ENCODE measurements around the gene LEF1. TPM values are rescaled to one million over a fixed set of nuclear protein-coding genes. Genes with fewer than 3 reads are reported as not detected.

Gene LEF1
- total RNA-seq, 1 experiment from 2014 or later = 2.0 TPM

- peak; percentile 13 for DNase-seq (ENCODE audit: unreplicated experiment)
- TF ChIP-seq CTCF (IDR thresholded peaks at IDR 0.05; ENCODE audit: unreplicated experiment) = no peak
- no peaks in the 10 kb centered on the region for H3K4me1 Mint-ChIP-seq (ENCODE audit: insufficient read depth, unreplicated experiment)
- no peaks in the 10 kb centered on the region for H3K36me3 Mint-ChIP-seq (ENCODE audit: insufficient read depth, unreplicated experiment)
- no peak overlapping the region for H3K4me3 Mint-ChIP-seq (ENCODE audit: unreplicated experiment)
- BruUV-seq (replicated peaks) = no TSS peak
- ChIA-PET POLR2A (interaction anchor here (0.5 kb wide), 1 partner anchor 17 kb away, joined by 3 read pairs; no protein-coding TSS in a partner anchor), CTCF (interaction anchor here (1.2 kb wide), 1 partner anchor 12 kb away, joined by 3 read pairs; no protein-coding TSS in a partner anchor)
- intact Hi-C loops (cut with micrococcal nuclease) = no loop called here
- H3K27ac Mint-ChIP-seq (ENCODE audit: low read depth, unreplicated experiment) = peak overlapping the region; percentile 35
- H3K9me3 Mint-ChIP-seq (ENCODE audit: unreplicated experiment) = no peaks in the 10 kb centered on the region
- H3K27me3 Mint-ChIP-seq (ENCODE audit: insufficient read depth, unreplicated experiment) = no peaks in the 10 kb centered on the region
Measured at GRCh38 chr4:108193886-108194672, 25.3 kb upstream of the LEF1 start.

GRCh38 chr4:108192935-108193334 is 24.2 kb upstream of the LEF1 start:
- no peak for DNase-seq (ENCODE audit: unreplicated experiment)
- H3K27me3 Mint-ChIP-seq (ENCODE audit: insufficient read depth, unreplicated experiment) = no peaks in the 10 kb centered on the region
- no peak overlapping the region for H3K27ac Mint-ChIP-seq (ENCODE audit: low read depth, unreplicated experiment)
- BruUV-seq (replicated peaks) = no TSS peak
- no peak overlapping the region for H3K4me3 Mint-ChIP-seq (ENCODE audit: unreplicated experiment)
- no peaks in the 10 kb centered on the region for H3K4me1 Mint-ChIP-seq (ENCODE audit: insufficient read depth, unreplicated experiment)
- ChIA-PET POLR2A (no interaction called here), CTCF (interaction anchor here (1.2 kb wide), 1 partner anchor 11 kb away, joined by 3 read pairs; no protein-coding TSS in a partner anchor)
- intact Hi-C loops (cut with micrococcal nuclease) = no loop called here
- no peaks in the 10 kb centered on the region for H3K36me3 Mint-ChIP-seq (ENCODE audit: insufficient read depth, unreplicated experiment)
- no peak for TF ChIP-seq CTCF (IDR thresholded peaks at IDR 0.05; ENCODE audit: unreplicated experiment)
- no peaks in the 10 kb centered on the region for H3K9me3 Mint-ChIP-seq (ENCODE audit: unreplicated experiment)

GRCh38 chr4:108192056-108192455 is 23.3 kb upstream of the LEF1 start:
- Mint-ChIP-seq H3K36me3 (ENCODE audit: insufficient read depth, unreplicated experiment) (no peaks in the 10 kb centered on the region), H3K4me1 (ENCODE audit: insufficient read depth, unreplicated experiment) (no peaks in the 10 kb centered on the region), H3K9me3 (ENCODE audit: unreplicated experiment) (no peaks in the 10 kb centered on the region), H3K4me3 (ENCODE audit: unreplicated experiment) (no peak overlapping the region), H3K27ac (ENCODE audit: low read depth, unreplicated experiment) (no peak overlapping the region), H3K27me3 (ENCODE audit: insufficient read depth, unreplicated experiment) (no peaks in the 10 kb centered on the region)
- no peak for TF ChIP-seq CTCF (IDR thresholded peaks at IDR 0.05; ENCODE audit: unreplicated experiment)
- POLR2A ChIA-PET = interaction anchor here (0.7 kb wide), 1 partner anchor 25 kb away, joined by 3 read pairs; no protein-coding TSS in a partner anchor
- CTCF ChIA-PET = interaction anchor here (0.7 kb wide), 1 partner anchor 380 kb away, joined by 3 read pairs; no protein-coding TSS in a partner anchor
- no TSS peak for BruUV-seq (replicated peaks)
- intact Hi-C loops (cut with micrococcal nuclease) = no loop called here
- DNase-seq (ENCODE audit: unreplicated experiment) = no peak

GRCh38 chr4:108191269-108191914 is 22.7 kb upstream of the LEF1 start:
- H3K9me3 Mint-ChIP-seq (ENCODE audit: unreplicated experiment) = no peaks in the 10 kb centered on the region
- H3K27ac Mint-ChIP-seq (ENCODE audit: low read depth, unreplicated experiment) = no peak overlapping the region
- intact Hi-C loops (cut with micrococcal nuclease) = no loop called here
- no peak overlapping the region for H3K4me3 Mint-ChIP-seq (ENCODE audit: unreplicated experiment)
- H3K27me3 Mint-ChIP-seq (ENCODE audit: insufficient read depth, unreplicated experiment) = no peaks in the 10 kb centered on the region
- ChIA-PET CTCF (no interaction called here), POLR2A (no interaction called here)
- H3K36me3 Mint-ChIP-seq (ENCODE audit: insufficient read depth, unreplicated experiment) = no peaks in the 10 kb centered on the region
- BruUV-seq (replicated peaks) = no TSS peak
- no peak for DNase-seq (ENCODE audit: unreplicated experiment)
- TF ChIP-seq CTCF (IDR thresholded peaks at IDR 0.05; ENCODE audit: unreplicated experiment) = no peak
- no peaks in the 10 kb centered on the region for H3K4me1 Mint-ChIP-seq (ENCODE audit: insufficient read depth, unreplicated experiment)
